ENCODE measurements around the gene CCDC192.

- TF ChIP-seq CTCF (IDR thresholded peaks at IDR 0.05), result no peak
- no peak for TF ChIP-seq ZFX (IDR thresholded peaks at IDR 0.05; ENCODE audit: borderline replicate concordance)
Observed at GRCh38 chr5:127969651-127970050, 266.5 kb downstream of the CCDC192 start.
